ENCODE data around the gene BRPF3.

BRPF3 gene

DNA sequence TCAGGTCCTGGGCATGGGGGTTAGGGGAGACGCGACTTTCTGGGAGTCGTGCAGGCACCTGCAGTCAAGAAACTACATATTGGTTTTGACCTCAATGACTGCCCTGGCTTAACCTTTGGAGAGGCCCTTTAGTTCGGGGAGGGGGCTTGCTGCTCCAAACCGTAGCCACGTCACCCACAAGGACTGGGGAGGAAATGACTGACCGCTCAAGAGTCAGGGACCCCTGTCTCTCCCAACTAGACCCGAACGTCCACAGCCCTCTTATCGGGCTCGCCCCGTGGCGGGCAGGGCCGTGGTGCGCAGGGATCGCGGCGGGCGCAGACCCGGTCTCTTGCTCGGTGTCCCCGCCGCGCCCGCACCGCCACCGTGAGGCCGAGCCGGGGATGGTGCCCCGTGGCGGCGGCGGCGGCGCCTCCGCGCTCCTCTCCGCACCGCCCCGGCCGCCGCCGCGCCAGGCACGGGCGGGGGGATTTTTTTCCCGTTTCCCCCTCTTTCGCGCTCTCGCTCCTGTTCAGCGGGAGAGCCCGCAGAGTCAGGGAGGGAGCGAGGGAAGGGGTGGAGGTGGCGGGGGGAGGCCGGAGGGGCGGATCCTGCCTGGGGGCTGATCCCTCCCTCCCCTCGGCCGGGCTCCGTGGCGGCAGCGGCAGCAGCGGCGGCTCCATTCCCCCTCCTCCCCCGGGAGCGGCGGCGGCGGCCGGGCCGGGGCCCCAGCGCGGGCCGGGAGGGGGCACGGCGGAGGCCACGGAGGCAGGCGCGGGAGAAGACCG is at the start of gene BRPF3:
Gene BRPF3, plus strand, starts transcription at position 632 of the 767 bp plus-strand sequence. CDS start 3,579 bp downstream, outside the sequence.
- DNase-seq, result peak; percentile 76

DNA sequence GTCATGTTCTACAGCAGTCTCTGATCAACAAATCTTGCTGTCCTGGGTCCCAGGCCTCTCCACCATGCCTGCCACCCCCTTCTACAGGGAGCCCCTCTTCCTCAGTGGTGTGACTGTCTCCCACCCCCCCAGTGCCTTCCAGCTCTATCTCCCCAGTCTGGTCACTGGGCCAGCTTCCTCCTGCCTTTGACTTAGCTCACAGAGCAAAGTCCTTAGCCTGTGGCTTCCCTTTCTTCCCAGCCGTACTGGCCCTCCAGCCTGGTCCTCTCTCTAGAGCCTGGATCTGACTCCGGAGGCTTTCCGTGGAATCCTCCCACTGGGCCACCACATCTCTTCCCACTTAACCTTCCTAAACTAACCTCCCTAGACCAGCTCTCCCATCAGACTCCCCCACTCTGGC is 49.2 kb upstream of the BRPF3 start:
- DNase-seq, result no peak

DNA sequence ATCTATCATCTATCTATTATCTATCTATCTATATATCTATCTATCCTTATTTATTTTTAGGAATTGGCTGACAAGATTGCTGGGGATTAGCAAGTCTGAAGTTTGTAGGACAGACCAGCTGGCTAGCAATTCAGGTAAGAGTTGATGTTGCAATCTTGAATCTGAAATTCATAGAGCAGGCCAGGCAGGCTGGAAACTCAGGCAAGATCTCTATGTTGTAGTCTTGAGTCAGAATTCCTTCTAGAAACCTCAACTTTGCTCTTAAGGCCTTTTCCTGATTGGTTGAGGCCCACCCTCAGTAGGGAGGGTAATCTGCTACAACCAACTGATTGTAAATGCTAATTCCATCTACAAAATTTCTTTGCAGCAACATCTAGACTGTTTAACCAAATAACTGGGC is 47.1 kb upstream of the BRPF3 start:
- DNase-seq, result no peak

DNA sequence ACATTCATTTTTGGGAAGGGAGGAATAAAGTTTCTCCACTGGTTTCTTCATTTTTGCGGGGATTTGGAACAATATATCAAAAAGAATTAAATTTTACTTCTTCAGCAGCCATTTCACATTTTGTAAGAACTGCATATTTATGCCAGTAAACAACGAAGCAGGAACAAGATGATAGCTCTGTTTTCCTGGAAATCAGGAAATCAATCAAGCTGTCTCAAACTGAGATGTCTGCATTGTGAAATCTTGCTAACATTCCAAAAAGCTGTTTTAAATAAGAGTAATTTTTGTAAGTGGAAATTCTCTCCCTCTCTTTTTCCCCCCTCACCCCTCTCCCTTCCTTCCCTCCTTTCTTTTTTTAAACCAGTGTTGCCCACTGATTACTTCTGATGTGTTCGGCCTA is 46.3 kb upstream of the BRPF3 start:
- no peak for DNase-seq

DNA sequence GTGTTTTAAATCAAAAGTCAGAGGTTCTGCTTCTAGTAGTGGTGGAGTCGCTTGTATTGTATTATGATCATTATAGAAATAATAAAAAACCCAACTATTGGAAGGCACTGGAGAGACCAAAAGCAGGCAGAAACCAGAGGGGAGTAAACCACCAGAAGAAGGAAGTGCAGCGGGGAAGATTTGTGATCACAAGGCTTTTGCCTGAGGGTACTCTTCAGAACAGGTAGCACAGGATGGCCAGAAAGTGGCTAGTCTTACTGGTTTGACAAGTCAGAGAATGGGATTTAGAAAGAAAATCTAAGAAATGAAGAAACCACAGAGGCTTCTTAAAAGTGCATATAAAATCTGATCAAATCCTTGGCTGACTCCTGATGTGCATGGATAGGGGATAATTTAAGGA is 42.3 kb upstream of the BRPF3 start:
- DNase-seq, result no peak

DNA sequence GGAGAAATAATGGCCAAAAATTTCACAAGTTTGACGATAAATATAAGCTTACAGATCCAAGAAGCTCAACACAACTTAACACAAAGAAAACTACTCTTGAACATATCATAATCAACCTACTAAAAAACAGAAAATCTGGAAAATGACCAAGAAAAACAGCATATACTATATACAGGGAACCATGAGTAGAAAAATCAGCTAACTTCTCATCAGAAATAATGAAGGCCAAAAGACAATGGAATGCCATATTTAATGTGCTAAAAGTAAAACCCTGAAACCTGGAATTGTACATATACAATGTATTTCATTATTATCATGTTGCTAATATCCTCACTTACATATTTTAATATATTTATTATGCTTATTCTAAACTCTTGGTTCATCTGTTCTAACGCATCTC is 40.9 kb upstream of the BRPF3 start:
- DNase-seq, result no peak

DNA sequence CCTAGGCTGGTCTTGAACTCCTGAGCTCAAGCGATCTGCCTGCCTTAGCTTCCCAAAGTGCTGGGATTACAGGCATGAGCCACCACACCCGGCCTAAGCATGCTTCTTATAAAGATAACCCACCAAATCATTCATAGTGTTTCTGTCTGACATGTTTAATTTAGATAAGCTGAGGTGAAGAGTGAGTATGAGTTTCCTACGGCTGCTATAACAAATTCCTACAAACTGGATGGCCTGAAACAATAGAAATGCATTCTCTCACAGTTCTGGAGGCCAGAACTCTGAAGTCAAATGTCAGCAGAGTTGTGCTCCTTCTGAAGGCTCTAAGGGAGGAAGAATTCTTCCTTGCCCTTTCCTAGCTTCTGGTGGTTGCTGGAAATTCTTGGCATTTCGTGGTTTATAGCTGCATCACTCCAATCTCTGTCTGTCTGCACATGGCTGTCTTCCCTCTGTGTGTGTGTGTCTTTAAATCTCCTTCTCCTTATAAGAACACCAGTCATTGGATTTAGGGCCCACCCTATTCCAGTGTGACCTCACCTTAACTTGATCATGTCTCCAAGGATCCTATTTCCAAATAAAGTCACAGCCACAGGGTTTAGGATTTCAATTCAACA is 36.3 kb upstream of the BRPF3 start:
- DNase-seq, result no peak

DNA sequence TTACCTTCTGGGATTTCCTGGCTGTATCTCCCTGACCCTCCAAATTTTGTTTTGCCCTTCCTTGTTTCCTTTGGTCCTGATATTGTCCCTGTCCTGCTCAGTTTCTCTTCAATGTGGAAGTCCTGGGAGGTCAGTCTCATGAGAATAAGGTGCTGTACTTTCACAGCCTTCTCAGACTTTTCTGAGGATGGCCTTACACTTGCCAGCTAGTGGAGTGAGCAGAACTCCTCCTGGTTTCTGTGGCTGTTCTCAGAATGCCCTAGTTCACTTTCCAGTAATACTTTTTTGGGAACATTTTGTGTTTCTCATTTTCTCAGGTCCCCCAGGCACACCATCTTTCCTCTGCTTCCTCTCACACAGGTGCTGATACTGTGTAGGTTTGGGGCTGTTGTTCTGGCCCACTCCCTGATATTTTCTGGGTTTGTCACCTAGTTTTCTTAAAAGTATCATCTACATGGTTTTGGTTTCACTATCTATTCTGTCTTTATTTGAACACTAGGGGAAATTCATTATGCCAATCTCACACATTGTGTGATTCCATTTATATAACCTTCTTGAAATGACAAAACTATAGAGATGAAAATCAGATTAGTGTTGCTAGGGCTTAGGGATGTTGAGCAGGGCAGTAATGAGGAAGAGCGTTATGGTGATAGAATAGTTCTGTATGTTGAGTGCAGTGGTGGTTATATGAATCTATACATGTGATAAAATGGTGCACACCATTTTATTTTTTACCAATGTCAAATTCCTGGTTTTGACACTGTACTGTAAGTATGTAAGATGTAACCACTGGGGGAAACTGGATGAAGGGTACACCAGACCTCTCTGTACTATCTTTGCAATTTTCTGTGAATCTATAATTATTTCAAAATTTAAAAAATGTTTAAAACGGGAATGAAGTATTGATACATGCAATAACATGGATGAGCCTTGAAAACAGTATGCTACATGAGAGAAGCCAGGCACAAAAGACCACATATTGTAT is 27.2 kb upstream of the BRPF3 start:
- DNase-seq, result no peak

DNA sequence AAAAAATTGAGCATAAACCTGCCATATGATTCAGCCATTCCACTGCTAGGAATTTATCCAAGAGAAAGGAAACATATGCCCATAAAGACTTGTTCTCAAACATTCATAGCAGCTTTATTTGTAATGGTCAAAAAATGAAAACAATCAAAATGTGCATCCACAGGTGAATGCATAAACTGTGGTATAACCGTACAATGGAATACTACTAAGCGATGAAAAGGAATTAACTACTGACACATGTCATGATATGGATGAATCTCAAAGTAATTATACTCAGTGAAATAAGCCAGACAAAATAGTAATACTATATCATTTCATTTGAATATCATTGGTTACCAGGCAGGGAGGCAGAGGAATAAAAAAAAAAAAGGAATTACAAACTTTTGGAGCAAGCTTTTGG is 25.8 kb upstream of the BRPF3 start:
- DNase-seq, result no peak

DNA sequence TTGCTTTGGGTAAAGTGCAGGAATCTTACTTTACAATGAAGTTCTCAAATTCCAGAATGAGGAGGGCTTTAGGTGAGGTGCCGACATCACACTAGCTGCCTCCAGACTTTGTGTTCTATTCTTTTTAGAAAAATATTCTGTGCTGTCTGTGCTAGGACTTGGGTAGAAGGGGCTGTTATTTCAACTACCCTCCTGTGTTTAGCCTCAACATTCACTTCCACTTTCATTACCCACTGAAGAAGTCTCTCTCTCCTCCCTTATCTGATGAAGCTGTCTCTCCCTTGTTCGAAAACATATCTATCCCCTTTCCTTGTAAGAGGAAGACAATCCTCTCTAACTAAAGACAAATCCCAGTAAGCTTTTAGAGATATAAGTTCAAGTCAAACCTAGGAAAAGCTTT is 25.0 kb upstream of the BRPF3 start:
- DNase-seq, result no peak

DNA sequence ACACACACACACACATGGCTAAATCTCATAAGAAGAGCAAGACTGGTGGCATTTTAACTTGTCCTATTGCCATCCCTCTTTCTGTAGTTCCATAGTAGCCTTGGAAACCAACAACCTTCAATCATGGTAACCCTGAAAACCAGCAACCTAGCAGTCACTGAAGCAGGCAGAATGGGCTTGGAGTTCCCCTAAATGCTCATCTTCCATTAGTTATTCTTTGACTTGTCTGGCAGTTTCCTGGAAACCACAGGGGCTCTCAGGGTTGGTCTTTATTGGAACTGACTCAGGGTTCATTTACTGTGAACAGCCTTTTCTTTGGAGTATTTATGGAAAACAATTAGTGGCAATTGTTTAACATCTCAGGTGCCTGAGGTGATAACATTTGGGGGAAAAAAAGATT is 19.4 kb upstream of the BRPF3 start:
- DNase-seq, result no peak

DNA sequence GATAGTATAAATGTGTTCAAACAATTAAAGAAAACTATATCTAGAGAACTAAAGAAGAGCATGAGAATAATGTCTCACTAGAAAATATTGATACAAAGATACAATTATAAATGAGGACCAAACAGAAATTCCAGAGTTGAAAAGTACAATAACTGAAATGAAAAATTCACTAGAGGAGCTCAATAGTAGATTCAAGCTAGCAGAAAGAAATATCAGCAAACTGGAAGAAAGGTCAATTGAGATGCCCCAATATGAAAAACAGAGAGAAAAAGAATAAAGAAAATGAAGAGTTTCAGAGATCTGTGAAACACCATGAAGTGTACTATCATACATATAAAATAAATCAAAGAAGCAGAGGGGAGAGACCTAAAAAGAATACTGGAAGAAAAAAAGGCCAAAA is 18.0 kb upstream of the BRPF3 start:
- no peak for DNase-seq

DNA sequence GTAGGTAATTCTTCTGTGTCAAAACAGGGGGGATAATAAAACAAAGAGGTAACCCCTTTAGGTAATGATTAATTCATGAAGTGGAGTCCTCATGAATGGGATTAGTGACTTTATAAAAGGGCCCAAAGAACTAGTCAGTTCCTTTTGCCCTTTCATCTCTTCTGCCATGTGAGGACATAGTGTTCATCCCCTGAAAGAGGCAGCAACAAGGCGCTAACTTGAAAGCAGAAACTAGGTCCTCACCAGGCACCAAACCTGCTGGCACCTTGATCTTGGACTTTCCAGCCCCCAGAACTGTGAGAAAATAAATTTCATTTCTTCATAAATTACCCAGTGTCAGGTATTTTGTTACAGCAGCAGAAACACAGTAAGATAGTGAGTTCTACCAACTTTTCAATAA is 16.4 kb upstream of the BRPF3 start:
- no peak for DNase-seq

DNA sequence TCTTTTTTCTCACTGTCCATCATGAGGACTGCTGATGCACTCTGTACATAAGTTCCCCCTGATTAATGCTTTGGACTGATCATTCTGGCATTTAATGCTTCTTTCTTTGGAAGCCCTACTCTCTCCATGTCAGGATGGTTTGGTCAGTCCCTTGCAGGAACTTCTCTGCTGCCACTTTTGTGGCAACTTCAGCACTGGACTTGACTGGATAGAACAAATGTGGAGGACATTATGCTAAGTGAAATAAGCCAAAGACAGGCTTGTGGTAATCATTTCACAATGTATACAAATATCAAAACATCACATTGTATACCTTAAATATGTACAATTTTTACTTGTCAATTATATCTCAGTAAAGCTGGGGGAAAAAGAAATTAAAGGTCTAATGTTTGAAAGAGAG is 12.2 kb upstream of the BRPF3 start:
- DNase-seq, result no peak

DNA sequence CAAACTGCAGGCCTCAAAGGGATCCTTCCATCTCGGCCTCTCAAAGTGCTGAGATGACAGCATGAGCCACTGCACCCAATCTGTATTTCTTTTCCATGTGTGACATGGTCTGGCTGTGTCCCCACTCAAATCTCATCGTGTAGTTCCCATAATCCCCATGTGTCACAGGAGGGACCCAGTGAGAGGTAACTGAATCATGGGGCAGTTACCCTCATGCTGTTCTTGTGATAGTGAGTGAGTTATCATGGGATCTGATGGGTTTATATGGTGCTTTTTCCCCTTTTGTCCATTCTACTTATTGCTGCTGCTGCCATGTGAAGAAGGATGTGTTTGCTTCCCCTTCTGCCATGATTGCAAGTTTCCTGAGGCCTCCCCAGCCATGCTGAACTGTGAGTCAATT is 10.3 kb upstream of the BRPF3 start:
- DNase-seq, result no peak

DNA sequence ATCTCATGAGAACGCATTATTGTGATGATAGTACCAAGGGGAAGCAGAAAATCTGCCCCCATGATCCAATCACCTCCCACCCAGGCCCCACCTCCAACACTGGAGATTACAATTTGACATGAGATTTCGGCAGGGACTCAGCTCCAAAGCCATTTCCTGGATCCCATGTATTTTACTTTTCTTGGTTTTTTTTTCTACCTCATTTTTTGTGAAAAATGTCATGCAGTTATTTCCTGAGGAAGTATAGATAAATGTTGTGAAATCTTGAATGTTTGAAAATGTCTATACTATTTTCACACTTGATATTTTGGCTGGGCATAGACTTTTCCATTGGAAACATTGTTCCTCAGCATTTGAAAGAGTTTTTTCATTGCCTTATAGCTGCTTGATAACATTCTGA is 9.1 kb upstream of the BRPF3 start:
- no peak for DNase-seq

DNA sequence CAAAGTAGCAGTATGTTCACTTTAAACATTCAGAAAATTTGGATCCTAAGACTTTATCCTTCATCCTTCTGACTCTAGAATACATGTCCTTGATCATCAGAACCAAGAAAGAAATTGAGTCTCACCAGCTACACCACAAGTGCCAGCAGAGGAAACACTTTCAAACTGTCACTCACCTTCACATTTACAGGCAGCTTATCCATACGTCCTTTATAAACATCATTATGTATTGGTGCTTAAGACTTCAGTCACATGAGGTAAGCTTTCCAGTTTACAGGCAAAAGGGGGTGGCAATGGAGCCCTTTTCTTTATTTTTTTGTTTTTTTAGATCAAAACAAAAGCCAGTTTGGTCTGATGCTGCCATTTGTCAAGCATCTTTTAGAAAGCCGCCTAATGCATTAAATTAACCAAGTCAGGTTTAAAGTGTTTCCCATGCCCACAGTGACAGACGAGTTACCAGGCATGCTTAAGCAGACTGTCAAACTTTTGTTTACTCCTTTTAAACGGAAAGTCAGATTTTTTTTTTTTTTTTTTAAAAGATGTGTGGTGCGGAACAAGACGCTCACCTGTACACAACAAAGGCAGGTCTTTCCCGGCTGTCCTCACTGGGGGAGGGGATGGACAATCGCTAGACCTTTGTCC is 952 bp upstream of the BRPF3 start:
- no peak for DNase-seq

DNA sequence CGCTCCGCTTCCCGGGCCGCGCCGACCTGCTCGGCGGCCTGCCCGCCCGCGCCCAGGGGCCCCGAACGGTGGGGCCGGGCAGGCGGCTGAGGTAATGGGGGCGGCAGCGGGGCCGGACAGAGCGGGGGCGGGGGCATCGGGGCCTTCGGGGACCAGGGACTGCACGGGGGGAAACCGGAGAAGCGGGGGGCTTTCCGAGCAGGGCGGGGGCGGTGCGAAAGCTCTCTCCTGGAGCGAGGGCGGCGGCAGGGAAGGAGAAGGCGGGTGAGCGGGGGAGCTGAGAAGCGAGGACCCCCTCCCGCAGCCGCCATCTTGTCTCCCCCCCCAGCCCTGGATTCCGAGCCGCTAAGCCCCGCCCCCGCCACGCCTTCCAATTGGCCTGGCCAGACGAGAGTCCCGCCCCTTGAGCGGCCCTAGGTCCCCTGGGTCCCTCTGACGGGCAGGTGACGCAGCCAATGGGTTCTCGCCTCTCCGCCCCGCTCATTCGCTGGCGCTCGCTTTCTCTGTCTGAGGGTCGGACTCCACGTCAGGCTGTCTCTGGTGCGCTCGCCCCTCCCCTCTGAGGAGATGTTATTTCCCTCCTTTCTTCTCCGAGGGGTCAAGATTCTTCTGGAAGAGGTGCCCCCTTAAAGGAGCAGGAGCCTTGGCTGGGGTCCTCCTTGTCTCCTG is 470 bp downstream of the BRPF3 start:
- DNase-seq, result peak; percentile 99

DNA sequence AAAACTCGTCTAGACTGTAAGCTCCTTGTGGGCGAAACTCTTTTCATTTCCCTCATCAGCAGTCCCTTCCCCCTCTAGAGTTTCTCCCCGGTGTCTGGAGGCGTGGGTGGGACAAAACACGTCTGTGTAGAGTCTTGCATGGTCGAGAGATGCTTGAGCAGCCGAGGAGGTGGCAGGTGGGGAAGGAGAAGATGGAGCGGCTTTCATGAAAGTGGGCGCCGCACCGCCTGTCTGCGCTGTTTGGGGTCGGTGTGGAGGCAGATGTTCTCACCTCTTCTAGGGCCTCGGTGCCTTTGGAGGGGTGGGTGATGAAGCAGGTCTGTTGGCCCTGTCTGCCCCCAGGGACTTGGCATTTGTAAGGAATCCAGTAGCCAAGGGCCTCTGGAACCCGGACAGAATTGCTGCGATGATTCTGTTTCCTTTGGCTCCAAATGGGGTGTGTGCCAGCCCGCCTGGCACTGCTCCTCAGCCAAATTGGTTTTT is 1.2 kb downstream of the BRPF3 start:
- DNase-seq, result no peak

DNA sequence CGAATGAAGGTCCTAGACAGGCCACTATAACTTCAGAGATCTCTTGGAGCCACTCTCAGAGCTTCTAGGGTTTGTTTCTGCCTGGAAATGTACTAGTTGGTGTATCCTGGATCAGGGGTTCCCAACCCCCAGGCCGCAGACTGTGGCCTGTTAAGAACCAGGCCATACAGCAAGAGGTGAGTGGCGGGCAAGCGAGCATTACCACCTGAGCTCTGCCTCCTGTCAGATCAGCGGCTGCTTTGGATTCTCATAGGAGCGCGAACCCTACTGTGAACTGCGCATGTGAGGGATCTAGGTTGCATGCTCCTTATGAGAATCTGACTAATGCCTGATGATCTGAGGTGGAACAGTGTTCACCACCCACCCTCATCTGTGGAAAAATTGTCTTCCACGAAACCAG is 2.4 kb downstream of the BRPF3 start:
- no peak for DNase-seq

DNA sequence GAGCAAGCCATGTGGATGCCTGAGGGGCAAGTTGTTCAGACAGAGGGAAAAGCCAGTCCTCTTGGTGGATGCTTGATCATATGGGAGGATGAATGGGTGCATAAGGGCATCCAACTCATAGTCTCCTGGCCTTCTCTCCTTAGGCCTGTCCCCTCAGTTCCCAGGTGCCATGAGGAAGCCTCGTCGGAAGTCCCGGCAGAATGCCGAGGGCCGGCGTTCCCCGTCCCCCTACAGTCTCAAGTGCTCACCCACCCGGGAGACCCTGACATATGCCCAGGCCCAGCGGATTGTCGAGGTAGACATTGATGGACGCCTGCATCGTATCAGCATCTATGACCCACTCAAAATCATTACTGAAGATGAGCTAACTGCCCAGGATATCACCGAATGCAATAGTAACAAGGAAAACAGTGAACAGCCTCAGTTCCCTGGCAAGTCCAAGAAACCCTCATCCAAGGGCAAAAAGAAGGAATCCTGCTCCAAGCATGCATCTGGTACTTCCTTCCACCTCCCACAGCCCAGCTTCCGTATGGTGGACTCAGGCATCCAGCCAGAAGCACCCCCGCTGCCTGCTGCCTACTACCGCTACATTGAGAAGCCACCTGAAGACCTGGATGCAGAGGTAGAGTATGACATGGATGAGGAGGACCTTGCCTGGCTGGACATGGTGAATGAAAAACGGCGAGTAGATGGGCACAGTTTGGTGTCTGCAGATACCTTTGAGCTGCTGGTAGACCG is 3.8 kb downstream of the BRPF3 start:
- DNase-seq, result no peak
